ENCODE results near the gene PPM1E. TPM values are rescaled to one million over a fixed set of nuclear protein-coding genes. Genes with fewer than 3 reads are reported as not detected.

Gene PPM1E
- total RNA-seq, 2 experiments from 2014 or later, result not detected

DNA sequence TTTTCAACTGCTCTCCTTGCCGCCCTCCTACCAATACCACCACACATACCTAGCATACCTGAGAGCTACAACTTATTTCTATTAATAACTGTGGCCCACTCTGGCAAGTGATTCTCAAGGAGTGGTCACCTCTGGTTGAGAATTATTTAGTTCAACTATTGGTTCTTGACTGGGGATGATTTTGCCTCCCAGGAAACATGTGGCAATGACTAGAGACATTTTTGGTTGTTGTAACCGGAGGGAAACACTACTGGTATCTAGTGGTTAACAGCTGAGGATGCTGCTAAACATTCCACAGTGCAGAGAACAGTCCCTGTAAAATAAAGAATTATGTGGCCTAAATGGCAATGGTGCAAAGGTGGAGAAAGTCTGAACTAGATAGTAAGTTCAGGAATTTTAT is 254.4 kb downstream of the PPM1E start:
- H3K36me3 Mint-ChIP-seq (ENCODE audit: low read depth), result peaks cover 57% of the 10 kb centered on the region

DNA sequence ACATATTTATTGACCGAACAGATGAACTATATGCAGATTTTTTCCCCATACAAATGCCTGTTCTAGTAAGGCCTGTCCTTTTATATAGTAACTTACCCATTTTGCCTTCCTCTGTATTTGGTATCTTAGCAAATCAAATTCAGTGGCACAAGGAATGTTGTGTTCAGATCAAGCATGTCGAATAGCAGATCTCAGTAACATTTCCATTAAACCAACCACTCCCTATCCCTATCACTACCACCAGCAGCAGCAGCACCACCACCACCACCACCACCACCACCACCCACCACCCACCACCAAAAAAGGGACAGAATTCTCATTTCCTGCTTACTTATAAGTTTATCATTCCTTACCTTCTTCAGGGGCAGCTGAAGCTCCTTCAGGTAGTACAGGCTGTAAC is 256.3 kb downstream of the PPM1E start:
- no peak overlapping the region for H3K27ac Mint-ChIP-seq
- H3K27me3 Mint-ChIP-seq, result no peaks in the 10 kb centered on the region
- Histone ChIP-seq H3K36me3 (ENCODE audit: insufficient read depth, low read length) (peaks cover 41% of the 10 kb centered on the region), H3K4me3 (ENCODE audit: low read length) (no peak overlapping the region), H3K27me3 (ENCODE audit: control insufficient read depth in 1 of 2, insufficient read depth in 2 of 2, low read length in 2 of 2) (no peaks in the 10 kb centered on the region), H3K4me1 (ENCODE audit: insufficient read depth, low read length) (no peaks in the 10 kb centered on the region), H3K27ac (ENCODE audit: low read depth in 1 of 2, low read length in 2 of 2) (no peak overlapping the region), H3K9me3 (ENCODE audit: control insufficient read depth in 1 of 2, insufficient read depth in 1 of 2, low read length in 2 of 2) (no peaks in the 10 kb centered on the region)
- peaks cover 74% of the 10 kb centered on the region for H3K36me3 Mint-ChIP-seq (ENCODE audit: low read depth)
- CTCF ChIA-PET, result interaction anchor here (0.6 kb wide), 1 partner anchor 99 kb away, joined by 3 read pairs; no protein-coding TSS in a partner anchor
- POLR2A ChIA-PET, result no interaction called here
- H3K4me1 Mint-ChIP-seq (ENCODE audit: low read depth), result no peaks in the 10 kb centered on the region
- DNase-seq (no peak), ATAC-seq (ENCODE audit: poor library complexity) (no peak)
- TF ChIP-seq, protein P1, sequence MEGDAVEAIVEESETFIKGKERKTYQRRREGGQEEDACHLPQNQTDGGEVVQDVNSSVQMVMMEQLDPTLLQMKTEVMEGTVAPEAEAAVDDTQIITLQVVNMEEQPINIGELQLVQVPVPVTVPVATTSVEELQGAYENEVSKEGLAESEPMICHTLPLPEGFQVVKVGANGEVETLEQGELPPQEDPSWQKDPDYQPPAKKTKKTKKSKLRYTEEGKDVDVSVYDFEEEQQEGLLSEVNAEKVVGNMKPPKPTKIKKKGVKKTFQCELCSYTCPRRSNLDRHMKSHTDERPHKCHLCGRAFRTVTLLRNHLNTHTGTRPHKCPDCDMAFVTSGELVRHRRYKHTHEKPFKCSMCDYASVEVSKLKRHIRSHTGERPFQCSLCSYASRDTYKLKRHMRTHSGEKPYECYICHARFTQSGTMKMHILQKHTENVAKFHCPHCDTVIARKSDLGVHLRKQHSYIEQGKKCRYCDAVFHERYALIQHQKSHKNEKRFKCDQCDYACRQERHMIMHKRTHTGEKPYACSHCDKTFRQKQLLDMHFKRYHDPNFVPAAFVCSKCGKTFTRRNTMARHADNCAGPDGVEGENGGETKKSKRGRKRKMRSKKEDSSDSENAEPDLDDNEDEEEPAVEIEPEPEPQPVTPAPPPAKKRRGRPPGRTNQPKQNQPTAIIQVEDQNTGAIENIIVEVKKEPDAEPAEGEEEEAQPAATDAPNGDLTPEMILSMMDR (IDR thresholded peaks at IDR 0.05), result no peak
- H3K4me3 Mint-ChIP-seq, result no peak overlapping the region
- intact Hi-C loops (cut with DNase I, micrococcal nuclease), result no loop called here
- no peaks in the 10 kb centered on the region for H3K9me3 Mint-ChIP-seq

More for the DNA sequence above, 254.4 kb downstream of the PPM1E start:
- Histone ChIP-seq H3K27me3 (ENCODE audit: control insufficient read depth in 1 of 2, insufficient read depth in 2 of 2, low read length in 2 of 2) (no peaks in the 10 kb centered on the region), H3K27ac (ENCODE audit: low read depth in 1 of 2, low read length in 2 of 2) (no peak overlapping the region), H3K4me3 (ENCODE audit: low read length) (no peak overlapping the region), H3K4me1 (ENCODE audit: insufficient read depth, low read length) (no peaks in the 10 kb centered on the region), H3K9me3 (ENCODE audit: control insufficient read depth in 1 of 2, insufficient read depth in 1 of 2, low read length in 2 of 2) (no peaks in the 10 kb centered on the region), H3K36me3 (ENCODE audit: insufficient read depth, low read length) (peaks cover 36% of the 10 kb centered on the region)
- Mint-ChIP-seq H3K9me3 (no peaks in the 10 kb centered on the region), H3K4me1 (ENCODE audit: low read depth) (peaks cover under 1% of the 10 kb centered on the region), H3K27me3 (no peaks in the 10 kb centered on the region), H3K4me3 (no peak overlapping the region), H3K27ac (no peak overlapping the region)
- no peak for DNase-seq
- intact Hi-C loops (cut with DNase I, micrococcal nuclease), result no loop called here
- TF ChIP-seq, protein P1 (IDR thresholded peaks at IDR 0.05), result no peak
- POLR2A ChIA-PET, result no interaction called here
- no peak for ATAC-seq (ENCODE audit: poor library complexity)
- CTCF ChIA-PET, result interaction anchor here (0.6 kb wide), 1 partner anchor 226 kb away, joined by 3 read pairs; no protein-coding TSS in a partner anchor

DNA sequence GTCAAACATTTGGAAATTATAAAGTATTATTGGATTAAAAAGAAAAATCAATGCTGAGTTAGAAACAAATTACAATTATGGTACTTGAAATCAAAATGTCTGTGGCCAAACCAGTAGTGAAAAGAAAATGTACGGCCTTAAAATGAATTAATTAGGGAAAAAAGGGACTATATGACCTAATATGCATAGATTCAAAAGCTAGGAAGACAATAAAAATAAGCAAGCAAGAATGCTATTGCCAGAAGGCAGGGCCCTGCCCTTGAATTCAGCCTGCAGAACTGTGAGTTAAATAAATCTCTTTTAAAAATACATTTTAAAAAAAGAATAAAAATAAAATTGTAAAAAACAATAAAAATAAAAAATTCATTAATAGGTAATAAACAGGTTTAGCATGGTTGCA is 262.4 kb downstream of the PPM1E start:
- Histone ChIP-seq H3K27ac (ENCODE audit: low read depth in 1 of 2, low read length in 2 of 2) (no peak overlapping the region), H3K4me1 (ENCODE audit: insufficient read depth, low read length) (no peaks in the 10 kb centered on the region), H3K36me3 (ENCODE audit: insufficient read depth, low read length) (peaks cover 14% of the 10 kb centered on the region), H3K4me3 (ENCODE audit: low read length) (no peak overlapping the region), H3K27me3 (ENCODE audit: control insufficient read depth in 1 of 2, insufficient read depth in 2 of 2, low read length in 2 of 2) (no peaks in the 10 kb centered on the region), H3K9me3 (ENCODE audit: control insufficient read depth in 1 of 2, insufficient read depth in 1 of 2, low read length in 2 of 2) (peaks cover 0 to 4% of the 10 kb centered on the region in 2 experiments)
- H3K9me3 Mint-ChIP-seq, result no peaks in the 10 kb centered on the region
- no peaks in the 10 kb centered on the region for H3K4me1 Mint-ChIP-seq (ENCODE audit: low read depth)
- intact Hi-C loops (cut with DNase I, micrococcal nuclease), result no loop called here
- ChIA-PET CTCF (no interaction called here), POLR2A (no interaction called here)
- no peak for DNase-seq
- peaks cover 72% of the 10 kb centered on the region for H3K36me3 Mint-ChIP-seq (ENCODE audit: low read depth)
- no peak overlapping the region for H3K4me3 Mint-ChIP-seq
- ATAC-seq (ENCODE audit: poor library complexity), result no peak
- H3K27ac Mint-ChIP-seq, result no peak overlapping the region
- TF ChIP-seq, protein P1 (IDR thresholded peaks at IDR 0.05), result no peak
- no peaks in the 10 kb centered on the region for H3K27me3 Mint-ChIP-seq

All from CD4-positive, alpha-beta T cell (primary cell).